Stimulated activated CD4-positive, alpha-beta T cell treated with anti-CD3 and anti-CD28 coated beads, Interleukin-15, amount 100 ng/mL, for 48 hours (primary cell): ENCODE measurements around the gene TEX12.
"Not testable (repeated sequence)": the region's sequence is repeated elsewhere in the genome, so short reads cannot be mapped to it uniquely, and the experiment has no call there.

Experiments
- DNase-seq, 2 donors: peaks; one replicate each; pipeline ENCODE4 v3.0.0-alpha.2; 2020; ENCODE audit warnings: low read depth in 2 of 2

Gene TEX12

DNA sequence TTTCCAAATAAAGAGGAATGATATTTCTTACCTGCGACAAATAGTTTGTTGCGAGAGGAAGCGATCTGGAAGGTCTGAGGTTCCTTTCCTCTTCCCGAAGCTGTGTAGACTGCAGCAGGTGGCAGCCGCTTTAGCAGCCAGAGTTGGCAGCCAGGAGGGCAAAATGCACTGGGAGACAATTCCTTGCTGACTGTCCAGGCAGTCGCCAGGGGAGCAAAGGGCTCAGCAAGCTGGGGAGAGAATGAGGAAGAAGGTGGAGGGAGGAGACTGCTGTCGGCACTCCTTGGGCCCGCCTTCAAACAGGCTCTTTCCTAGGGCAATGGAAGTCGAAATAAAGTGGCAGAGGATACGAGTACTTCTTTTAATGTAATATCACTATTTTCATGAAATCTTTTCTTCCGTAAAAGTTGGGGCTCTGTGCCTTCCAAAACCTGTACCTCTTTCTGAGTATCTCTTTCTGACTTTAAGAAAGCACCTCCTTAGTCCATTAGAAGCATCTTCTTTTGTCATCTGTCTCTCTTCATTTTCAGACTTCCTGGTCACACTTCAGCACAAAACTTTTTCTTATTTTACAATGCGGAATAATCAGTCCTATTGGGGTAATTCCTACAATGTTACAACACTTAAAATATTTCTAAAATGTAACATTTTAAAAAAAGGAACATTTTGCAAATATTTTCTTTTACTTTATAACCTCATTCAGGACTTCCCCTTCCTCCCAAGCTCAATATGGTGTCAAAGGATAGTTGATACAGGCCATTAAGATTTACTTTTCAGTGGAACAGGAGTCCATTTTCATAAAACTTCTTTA, 3.1 kb upstream of the TEX12 start, which contains the start of gene IL18:
IL18 (minus strand) TSS at position 220 of the 811 bp plus-strand sequence. CDS start 9,041 bp downstream, outside the sequence.
- DNase-seq = no peak

DNA sequence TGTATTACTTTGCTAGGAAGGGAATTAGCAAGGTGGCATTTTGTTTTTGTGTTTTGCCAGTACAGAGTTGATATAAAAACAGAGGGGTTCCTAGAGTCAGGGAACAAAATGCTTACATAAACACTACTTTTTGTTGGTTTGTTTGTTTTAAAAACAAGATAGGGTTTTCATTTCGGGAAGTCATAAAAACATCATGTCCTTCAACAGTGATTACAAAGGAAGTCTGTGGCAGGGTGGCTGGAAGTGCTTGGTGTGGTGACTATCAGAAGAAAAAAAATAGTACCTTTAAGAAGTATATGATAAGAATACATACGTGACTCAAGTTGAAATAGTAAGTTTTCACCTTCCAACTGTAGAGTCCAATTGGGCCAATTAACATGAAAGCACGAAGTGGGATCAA, 2.1 kb upstream of the TEX12 start:
- DNase-seq = no peak

DNA sequence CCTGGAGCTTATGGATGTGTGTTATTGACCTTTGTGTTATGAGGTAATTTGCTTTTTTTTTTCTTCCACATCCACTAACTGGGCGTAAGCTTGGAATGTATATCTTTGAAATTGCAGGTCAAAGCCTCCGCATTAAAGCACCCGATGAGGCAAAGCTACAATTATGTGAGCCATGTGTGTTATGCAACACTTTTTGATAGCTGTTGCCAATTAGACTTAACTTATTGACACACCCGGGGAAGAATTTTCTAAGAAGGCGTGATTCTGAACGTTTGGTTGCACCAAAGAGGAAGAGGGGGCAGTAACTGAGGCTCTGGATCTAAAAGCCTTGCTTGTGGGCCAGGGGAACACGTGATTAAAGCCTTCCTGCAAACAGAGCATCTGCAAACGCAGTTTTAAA, 610 bp upstream of the TEX12 start:
- DNase-seq = no peak

DNA sequence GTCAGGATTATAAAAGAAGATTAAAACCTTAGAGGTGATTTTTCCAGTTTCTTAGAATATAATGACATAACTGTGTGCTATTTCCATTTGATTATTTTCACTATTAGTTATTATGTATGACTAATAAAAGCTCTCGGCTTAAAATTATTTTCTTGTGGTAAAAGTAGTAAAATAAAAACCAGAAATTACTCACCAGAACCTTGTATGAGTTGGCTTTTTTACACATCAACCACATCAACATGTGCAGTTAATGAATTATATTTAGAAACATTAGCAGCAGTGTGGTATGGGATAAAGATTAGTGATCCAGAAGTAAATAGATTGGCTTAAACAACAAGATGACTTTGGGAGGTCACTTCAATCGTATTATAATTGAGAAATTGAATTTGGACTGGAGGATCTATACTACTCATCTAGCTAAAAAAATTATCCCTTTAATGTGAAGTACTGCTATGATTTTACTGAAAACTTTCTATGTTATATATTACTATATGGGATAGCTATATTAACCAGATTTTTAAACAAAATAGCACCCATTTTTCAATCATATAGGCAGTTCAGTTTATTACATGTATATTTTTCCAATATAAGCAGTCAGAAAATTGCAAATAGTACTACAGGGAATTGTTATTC, 5.3 kb downstream of the TEX12 start:
- no peak for DNase-seq

DNA sequence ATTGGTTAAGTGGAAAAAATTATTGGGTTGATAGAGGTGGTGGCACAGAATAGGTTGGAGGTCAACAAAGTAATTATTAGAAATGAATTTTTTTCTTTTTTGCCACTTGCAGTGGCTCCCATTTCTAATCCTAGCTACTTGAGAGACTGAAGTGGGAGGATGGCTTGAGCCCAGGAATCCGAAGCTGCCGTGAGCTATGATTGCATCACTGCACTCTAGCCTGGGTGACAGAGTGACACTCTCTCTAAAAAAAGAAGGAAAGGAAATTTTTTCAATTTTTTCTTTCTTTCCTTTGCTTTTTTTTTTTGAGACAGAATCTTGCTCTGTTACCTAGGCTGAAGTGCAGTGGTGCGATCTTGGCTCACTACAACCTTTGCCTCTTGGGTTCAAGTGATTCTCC, 6.0 kb downstream of the TEX12 start:
- no peak for DNase-seq

DNA sequence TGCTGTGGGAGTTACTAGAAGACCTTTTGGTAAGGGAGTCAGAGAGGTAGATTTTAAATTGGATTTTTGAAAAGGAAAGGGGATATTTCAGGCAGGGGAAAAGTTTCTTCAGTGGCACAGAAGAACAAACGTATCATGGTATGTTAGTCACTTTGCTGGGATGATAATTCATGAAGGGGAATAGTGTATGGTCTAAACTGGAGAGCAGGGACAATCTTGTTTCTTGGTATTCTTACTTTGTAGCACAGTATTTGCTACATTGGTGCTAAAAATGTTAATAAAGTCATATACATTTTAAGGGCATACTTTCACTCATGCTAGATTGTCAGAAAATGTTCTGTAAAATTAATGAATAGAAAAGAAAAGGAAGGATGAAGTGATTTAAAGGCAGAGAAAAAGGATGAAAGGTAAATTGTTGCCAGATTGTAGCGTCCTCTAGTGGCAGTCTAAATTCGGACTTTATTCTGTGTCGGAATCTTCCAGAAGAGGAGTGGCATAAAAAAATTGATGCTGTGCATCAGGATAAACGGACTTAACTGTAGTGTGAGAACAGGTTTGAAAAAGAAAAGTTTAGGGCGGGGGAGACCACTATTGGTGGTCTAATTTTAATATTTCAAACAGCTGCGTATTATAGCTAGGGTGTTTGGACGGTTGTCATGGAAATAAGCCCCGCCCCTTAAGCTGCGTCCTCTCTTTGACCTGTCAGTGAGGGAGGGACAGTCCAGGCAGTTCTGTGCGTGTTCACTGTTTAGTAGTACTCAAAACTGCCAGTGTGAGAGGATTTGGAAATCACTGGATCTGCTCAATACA, 7.8 kb downstream of the TEX12 start, which contains the start of gene BCO2:
BCO2 (plus strand) TSS at position 724 of the 810 bp plus-strand sequence. CDS start 90 bp downstream, outside the sequence.
- DNase-seq = peak; percentile 8 to 22

DNA sequence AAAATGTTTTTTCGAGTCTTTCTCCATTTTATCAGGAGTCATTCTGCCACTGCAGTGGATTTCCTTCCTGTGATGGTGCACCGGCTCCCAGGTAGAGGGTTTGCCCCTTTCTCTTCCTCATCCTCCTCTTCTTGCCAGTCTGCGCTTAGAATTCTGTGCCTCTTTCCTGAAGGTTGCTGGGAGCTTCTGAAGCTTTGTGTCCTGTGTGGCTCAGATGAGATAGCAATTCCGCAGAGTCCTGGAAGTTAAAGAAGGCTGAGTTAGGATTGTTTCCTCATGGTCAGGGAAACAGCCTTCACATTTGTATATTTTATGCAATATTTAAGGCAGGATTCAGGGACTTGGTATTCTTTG, 8.4 kb downstream of the TEX12 start:
- DNase-seq = no peak

DNA sequence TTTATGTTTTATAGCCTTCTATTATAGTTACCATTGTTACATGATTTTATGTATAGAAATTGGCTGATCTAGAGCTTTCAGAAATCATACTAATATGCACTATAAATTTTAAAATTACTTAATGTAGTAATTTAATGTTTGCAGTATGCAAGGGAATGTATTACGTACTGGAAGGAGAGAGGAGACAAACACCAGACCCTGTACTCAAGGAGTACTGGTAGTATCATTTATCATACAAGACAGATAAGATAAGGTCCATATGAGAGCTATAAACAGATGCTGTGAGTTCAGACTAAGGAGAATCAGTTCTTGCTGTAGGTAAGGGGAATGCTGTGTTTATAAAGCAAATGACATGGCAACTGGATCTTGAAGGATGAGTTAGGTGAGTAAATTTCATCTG, 8.9 kb downstream of the TEX12 start:
- DNase-seq = no peak

DNA sequence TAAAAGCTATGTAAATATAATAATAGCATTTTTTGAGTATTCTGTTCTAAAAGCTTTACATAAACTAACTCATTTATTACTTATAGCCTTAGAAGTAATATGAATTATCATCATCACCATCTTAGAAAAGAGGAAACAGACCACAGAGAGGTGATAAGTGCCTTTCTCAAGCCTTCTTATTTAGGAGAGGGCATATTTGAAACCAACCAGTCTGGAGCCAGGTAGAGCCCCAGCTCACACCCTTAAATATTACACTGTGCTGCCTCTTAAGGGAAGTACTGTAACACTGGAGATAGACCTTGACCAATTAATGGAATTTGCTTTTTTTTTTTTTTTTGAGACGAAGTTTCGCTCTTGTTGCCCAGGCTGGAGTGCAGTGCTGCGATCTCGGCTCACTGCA, 10.4 kb downstream of the TEX12 start:
- no peak for DNase-seq

DNA sequence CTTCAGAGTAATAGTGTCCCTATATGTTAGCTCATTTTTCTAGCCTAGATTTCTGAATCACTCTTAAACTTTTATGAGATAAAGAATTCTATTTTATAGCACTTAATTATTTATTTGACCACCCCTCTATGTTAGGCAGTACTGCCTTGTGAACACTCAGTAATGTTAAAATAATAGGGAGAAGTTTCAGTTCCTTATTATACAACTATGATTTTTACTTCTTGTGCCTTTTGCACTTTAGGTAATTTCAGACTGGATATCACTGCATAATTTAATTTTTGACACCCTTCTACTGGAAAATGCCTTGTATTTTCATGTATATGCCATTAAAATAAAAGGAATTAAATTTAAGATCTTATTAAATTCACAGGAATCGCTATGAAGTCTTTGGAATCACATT, 11.3 kb downstream of the TEX12 start:
- no peak for DNase-seq

DNA sequence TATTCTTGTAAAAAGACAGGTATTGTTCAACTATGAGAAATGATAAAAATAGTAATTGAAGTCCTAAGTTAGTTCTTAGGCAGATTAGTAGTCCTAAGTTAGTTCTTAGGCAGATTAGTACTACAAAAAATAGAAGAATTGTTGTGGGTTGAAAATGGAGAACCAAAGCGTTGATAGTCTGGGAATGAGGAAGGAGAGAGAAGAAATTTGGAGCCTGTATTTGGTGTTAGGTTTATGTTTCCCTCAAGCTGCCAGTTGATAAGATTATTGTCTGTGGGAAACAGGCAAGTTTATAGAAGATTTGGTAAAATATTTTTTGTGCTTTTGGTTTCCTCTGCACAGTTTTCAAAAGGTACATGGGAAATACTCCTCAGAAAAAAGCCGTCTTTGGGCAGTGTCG, 11.8 kb downstream of the TEX12 start:
- no peak for DNase-seq

DNA sequence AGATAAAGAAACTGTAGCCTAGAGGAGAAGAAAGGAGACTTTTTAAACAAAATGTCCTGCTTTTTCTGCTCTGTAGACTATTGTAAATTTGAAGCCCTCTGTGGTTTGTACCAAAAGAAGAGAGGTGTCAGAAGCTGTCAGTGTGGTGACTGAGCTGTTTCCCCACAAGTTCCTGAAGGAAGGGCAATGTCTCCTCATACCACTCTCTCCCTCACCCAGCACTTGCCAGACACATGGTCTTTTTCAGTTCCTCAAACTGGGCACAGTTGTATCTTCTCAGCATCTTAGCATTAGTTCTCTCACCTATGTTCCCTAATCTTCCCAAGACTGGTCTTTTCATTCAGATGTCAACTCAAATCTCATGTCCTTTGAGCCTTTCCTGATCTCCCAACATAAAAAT, 12.4 kb downstream of the TEX12 start:
- no peak for DNase-seq

DNA sequence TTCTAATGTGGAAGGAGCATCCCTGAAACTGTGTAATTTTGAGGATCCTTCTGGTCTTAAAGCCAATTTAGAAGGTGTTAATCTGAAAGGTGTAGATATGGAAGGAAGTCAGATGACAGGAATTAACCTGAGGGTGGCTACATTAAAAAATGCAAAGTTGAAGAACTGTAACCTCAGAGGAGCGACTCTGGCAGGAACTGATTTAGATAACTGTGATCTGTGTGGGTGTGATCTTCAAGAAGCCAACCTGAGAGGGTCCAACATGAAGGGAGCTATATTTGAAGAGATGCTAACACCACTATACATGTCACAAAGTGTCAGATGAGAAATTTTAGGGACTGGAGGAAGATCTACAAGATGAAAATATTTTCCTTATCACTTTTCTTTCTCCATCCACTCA, 15.7 kb downstream of the TEX12 start:
- no peak for DNase-seq

DNA sequence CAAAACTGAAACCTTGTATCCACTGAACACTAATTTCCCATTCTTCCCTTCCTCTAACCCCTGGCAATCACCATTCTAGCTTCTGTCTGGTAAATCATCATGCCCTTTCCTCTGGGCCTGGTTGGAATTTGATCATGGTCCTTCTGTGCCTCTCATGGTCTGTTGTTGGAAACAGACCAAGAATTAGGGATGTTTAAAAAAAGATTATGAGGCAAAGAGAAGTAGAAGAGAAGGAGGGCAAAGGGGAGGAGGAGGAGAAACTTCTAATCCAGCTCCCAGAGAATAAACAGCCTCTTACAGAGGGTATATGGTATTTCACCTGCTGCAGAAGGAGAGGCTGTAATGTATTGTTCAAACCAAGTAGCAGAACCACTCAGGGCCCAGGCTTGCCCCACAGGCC, 18.7 kb downstream of the TEX12 start:
- no peak for DNase-seq

DNA sequence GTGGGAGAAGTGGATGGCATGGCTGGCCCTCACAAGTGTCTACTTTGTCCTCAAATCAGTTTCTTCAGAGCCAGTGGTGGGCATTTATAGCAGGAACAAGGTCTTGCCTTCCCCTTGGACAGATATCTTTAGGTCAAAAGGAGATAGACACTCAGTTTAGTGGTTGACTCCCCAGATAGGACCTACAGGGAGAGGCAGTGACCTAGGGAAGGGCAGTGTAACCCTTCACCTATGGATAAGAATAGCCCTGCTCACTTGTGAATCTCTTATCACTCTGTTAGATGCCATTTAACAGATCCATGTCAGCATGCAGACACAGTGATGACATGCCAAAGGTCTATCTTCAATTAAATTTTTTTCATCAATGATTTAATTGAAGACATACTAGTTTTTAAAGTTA, 19.1 kb downstream of the TEX12 start:
- no peak for DNase-seq

DNA sequence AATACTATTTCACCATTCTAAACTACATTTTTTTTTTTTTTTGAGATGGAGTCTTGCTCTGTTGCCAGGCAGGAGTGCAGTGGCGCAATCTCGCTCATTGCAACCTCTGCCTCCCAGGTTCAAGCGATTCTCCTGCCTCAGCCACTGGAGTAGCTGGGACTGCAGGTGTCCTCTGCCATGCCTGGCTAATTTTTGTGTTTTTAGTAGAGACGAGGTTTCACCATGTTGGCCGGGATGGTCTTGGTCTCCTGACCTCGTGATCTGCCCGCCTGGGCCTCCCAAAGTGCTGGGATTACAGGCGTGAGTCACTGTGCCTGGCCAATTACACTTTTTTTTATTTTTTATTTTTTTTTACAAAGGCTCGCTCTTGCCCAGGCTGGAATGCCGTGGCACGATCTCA, 27.9 kb downstream of the TEX12 start:
- DNase-seq = not testable (repeated sequence)

DNA sequence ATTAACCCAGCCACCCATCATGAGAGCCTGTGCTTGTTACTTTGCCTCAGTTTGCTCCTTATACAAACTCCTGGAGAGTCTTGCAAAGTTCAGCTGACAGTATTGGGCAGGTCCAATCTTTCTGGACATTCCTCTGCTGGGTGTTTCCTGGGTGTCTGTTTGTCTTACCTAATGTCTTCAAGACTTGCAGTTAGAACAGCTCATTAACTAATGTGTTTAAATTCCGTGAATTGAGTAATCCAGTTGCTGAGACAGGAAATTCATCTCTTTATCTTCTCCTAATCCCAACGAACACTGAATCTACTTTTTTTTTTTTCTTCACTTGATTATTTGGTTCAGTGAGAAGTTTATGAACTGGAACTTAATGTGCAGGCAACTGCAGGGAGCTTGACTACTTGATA, 28.8 kb downstream of the TEX12 start:
- DNase-seq = no peak

DNA sequence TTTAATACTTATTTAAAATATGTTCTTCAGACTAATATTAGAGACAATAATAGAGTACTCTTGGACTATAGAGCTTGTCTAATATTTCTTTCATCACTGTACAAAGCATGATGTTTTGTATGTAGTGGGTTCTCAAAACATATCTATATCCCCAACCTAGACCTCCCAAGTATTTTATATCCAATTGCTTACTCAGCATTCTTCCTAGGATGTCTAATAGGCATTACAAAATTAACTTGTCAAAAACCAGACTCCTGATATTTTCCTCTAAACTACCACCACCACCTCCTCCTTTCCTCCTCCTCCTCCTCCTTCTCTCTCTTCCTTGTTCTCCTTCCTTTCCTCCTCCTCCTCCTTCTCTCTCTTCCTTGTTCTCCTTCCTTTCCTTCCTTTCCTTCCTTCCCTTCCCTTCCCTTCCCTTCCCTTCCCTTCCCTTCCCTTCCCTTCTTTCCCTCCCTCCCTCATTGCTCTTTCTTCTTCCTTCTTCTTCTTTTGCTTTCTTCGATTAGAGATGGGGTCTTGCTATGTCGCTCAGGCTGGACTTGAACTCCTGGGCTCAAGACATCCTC, 29.4 kb downstream of the TEX12 start:
- no peak for DNase-seq

DNA sequence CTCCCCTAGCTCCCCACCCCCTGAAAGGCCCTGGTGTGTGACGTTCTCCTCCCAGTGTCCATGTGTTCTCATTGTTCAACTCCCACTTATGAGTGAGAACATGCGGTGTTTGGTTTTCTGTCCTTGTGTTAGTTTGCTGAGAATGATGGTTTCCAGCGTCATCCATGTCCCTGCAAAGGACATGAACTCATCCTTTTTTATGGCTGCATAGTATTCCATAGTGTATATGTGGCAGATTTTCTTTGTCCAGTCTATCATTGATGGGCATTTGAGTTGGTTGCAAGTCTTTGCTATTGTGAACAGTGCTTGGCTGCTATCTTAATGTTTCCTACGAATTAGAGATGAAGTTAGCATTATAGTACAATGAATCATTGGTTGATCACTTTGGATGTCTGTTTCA, 31.9 kb downstream of the TEX12 start:
- not testable (repeated sequence) for DNase-seq

DNA sequence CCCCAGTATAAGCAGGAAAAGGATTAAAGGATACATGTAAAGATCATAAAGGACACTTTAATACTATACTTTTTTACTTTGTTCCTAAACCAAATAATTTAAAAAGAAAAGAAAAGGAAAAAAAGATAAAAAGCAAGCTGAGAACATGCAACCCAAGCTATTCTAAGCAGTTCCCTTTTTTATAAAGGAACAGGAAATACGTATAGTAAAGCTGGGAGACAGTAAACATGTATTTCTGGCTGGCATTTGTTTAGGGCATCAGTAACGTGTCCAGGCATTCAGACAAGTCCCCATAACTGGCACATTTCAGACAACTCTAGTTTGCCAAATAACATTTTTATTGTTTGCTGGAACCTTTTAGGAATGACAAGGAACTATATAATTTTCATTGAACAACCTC, 33.1 kb downstream of the TEX12 start:
- DNase-seq = no peak

DNA sequence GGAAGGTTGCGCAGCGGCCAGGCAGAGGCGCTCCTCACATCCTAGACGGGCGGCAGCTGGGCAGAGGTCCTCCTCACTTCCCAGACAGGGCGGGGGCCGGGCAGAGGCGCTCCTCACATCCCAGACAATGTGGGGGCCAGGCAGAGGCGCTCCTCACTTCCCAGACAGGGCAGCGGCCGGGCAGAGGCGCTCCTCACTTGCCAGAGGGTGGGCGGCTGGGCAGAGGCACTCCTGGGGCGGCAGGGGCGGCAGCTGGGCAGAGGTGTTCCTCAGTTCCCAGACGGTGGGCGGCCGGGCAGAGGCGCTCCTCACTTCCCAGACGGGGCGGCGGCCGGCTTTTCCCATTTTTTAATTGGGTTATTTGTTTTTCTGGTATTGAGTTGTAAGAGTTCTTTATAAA, 38.9 kb downstream of the TEX12 start:
- DNase-seq = no peak

DNA sequence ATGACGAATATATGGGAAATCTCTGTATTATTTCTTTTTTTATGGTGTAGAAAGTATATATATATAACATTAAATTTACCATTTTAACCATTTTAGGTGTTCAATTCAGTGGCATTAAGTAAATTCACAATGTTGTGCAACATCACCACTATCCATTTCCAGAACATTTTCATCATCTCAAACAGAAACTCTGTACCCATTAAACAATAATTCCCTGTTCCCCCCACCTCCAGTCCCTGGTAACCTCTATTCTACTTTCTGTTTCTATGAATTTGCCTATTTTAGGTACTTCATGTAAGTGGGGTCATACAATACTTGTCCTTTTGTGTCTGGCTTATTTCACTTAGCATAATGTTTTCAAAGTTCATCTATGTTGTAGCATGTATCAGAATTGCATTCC, 43.7 kb downstream of the TEX12 start:
- DNase-seq = no peak
